HepG2 (cell line): Measurements from ENCODE around the gene MYH7. TPM values are rescaled to one million over a fixed set of nuclear protein-coding genes. Genes with fewer than 3 reads are reported as not detected.

Source experiments
- ETV5 ChIP-seq: IDR thresholded peaks from 2 replicates; pipeline ENCODE4 v1.6.1; 2018; ENCODE audit warnings: missing biosample characterization, missing genetic modification reagents, inconsistent platforms, borderline replicate concordance
- LCORL ChIP-seq, 2 experiments: fragments of 450-650 bp in 1 of 2; sonication (generic) in 1 of 2; formaldehyde crosslinking in 1 of 2; IDR thresholded peaks; 2 replicates each; pipeline versions ENCODE4 v1.5.0 to v1.6.1; 2017 to 2020; ENCODE audit warnings: antibody characterized with exemption in 1 of 2, missing genetic modification reagents in 1 of 2
- SIN3A ChIP-seq: IDR thresholded peaks from 2 replicates; pipeline ENCODE4 v1.6.1; 2011; ENCODE audit warnings: low read depth, mild to moderate bottlenecking, control low read depth, low read length, borderline replicate concordance
- ZBTB33 ChIP-seq: sonication (generic); formaldehyde crosslinking; IDR thresholded peaks from 2 replicates; pipeline ENCODE4 v1.4.0; 2020; ENCODE audit warnings: missing genetic modification reagents
- ZNF12 ChIP-seq: sonication (generic); formaldehyde crosslinking; IDR thresholded peaks from 2 replicates; pipeline ENCODE4 v1.5.0; 2020; ENCODE audit warnings: missing genetic modification reagents
- ZNF160 ChIP-seq: sonication (generic); formaldehyde crosslinking; IDR thresholded peaks from 2 replicates; pipeline ENCODE4 v1.8.0; 2022; ENCODE audit warnings: mild to moderate bottlenecking, inconsistent platforms, missing genetic modification reagents
- ZNF207 ChIP-seq: fragments of 450-650 bp; IDR thresholded peaks from 2 replicates; pipeline ENCODE4 v1.6.1; 2016; ENCODE audit warnings: antibody characterized with exemption, borderline replicate concordance
- ZNF235 ChIP-seq: sonication (generic); formaldehyde crosslinking; IDR thresholded peaks from 2 replicates; pipeline ENCODE4 v1.8.1; 2023; ENCODE audit warnings: mild to moderate bottlenecking, missing genetic modification reagents, borderline replicate concordance
- ZNF280D ChIP-seq: sonication (generic); formaldehyde crosslinking; IDR thresholded peaks from 2 replicates; pipeline ENCODE4 v1.5.1; 2020; ENCODE audit warnings: mild to moderate bottlenecking, missing genetic modification reagents
- ZNF510 ChIP-seq: sonication (generic); formaldehyde crosslinking; IDR thresholded peaks from 2 replicates; pipeline ENCODE4 v1.4.0; 2020; ENCODE audit warnings: low read depth, mild to moderate bottlenecking, missing genetic modification reagents
- ZNF589 ChIP-seq: sonication (generic); formaldehyde crosslinking; conservative IDR thresholded peaks from 2 replicates; pipeline ENCODE4 v1.8.0; 2022; ENCODE audit warnings: mild to moderate bottlenecking, moderate library complexity, missing genetic modification reagents
- ZNF704 ChIP-seq: sonication (generic); formaldehyde crosslinking; IDR thresholded peaks from 2 replicates; pipeline ENCODE4 v1.8.1; 2023; ENCODE audit warnings: mild to moderate bottlenecking, inconsistent platforms, moderate library complexity, missing genetic modification reagents, borderline replicate concordance
- ZNF792 ChIP-seq: IDR thresholded peaks from 2 replicates; pipeline ENCODE4 v1.6.1; 2016
- ZNF839 ChIP-seq: sonication (generic); formaldehyde crosslinking; IDR thresholded peaks from 2 replicates; pipeline ENCODE4 v1.4.0; 2020; ENCODE audit warnings: missing genetic modification reagents, mild to moderate bottlenecking, borderline replicate concordance
- polyA plus RNA-seq, 8 experiments: library from polyadenylated mRNA; depleted of rRNA in 3 of 8; stranded (reverse) in 7 of 8; unstranded in 1 of 8; fragments of >200 nt; fragmentation: Illumina TruSeq in 4 of 8; extraction: Trizol in 4 of 8; gene quantifications; 2 replicates each; pipeline versions ENCODE4 v1.2.1 to v1.2.3, GENCODE V29; 2011 to 2016; ENCODE audit warnings: low read depth in 4 of 8, missing spikeins in 1 of 8, mixed read lengths in 1 of 8; ENCODE audit not compliant: insufficient read depth in 1 of 8
- total RNA-seq, 5 experiments: library from RNA; depleted of rRNA; stranded (reverse); fragments of >200 nt; fragmentation: Illumina TruSeq; extraction: Trizol; gene quantifications; 2 replicates each; pipeline ENCODE4 v1.2.3, GENCODE V29; 2016; ENCODE audit warnings: low read depth in 1 of 5
- TF ChIP-seq, protein P1 (sequence below): sonication (generic); formaldehyde crosslinking; IDR thresholded peaks from 2 replicates; pipeline ENCODE4 v1.8.1; 2023; ENCODE audit warnings: mild to moderate bottlenecking, missing genetic modification reagents

Gene MYH7
- total and polyA plus RNA-seq, 2 of the 13 experiments (the other 11 are each of a cell fraction or from before 2014, with no cell fraction given), result 0.04 TPM; not detected in 1

DNA sequence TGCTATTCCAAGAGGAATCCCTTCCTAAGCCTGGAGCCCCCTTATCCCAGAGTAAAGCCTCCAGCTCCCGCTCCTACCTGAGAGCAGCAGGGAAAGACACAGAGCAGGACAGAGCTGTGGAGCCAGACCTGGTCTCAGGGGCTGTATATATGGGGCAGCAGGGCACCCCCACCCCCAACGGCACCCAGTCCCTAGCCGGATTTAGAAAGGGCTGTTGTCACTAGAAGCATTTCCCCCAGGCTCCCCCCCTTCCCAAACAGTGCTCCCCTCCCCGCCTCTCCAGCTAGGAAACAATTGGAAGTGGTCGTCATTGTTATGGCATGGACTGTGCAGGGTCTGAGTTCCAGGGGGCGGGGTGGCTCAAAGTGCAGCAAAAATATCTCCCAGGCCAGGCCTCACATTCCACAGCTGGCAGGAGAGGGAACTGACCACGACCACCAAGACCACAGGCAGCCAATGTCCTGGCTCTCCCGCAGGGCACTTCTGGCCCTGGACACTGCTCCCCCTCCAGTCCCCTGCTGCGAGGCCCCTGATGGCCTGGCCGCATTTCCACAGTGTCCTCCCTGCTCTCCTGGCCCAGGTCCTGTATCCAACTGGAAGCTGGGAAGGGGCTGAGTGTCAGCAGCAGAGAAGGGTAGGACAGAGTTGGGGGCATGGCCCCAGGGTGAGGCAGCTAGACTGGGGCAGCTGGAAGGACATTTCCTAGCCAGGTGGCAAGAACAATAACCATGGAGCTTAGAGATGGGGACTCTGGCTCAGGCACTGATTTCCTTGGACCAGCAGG lies at the start of gene MYH7 (continued):
- TF ChIP-seq ETV5 (CRISPR knock-in tag), result no peak
- no peak for TF ChIP-seq ZNF792 (CRISPR knock-in tag)
- TF ChIP-seq SIN3A, result no peak
- no peak for TF ChIP-seq ZNF207
- TF ChIP-seq ZBTB33 (CRISPR knock-in tag), result no peak
- TF ChIP-seq LCORL (IDR thresholded peaks at IDR 0.05), result peak; percentile 32; the same call in 1 of the 2 replicates
- peak; percentile 96 for TF ChIP-seq LCORL (CRISPR knock-in tag; IDR thresholded peaks at IDR 0.05)
- TF ChIP-seq, protein P1, sequence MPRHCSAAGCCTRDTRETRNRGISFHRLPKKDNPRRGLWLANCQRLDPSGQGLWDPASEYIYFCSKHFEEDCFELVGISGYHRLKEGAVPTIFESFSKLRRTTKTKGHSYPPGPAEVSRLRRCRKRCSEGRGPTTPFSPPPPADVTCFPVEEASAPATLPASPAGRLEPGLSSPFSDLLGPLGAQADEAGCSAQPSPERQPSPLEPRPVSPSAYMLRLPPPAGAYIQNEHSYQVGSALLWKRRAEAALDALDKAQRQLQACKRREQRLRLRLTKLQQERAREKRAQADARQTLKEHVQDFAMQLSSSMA (CRISPR knock-in tag), result peak; percentile 79
- no peak for TF ChIP-seq ZNF12
- no peak; the same call in 1 of the 2 replicates for TF ChIP-seq ZNF235 (CRISPR knock-in tag)
- TF ChIP-seq ZNF839, result no peak; the same call in 1 of the 2 replicates
- no peak; the same call in 1 of the 2 replicates for TF ChIP-seq ZNF510 (CRISPR knock-in tag)
- TF ChIP-seq ZNF160 (CRISPR knock-in tag), result no peak; the same call in 1 of the 2 replicates
- TF ChIP-seq ZNF589, result no peak
- peak; percentile 52; the same call in 1 of the 2 replicates for TF ChIP-seq ZNF704 (CRISPR knock-in tag)
- TF ChIP-seq ZNF280D (CRISPR knock-in tag), result no peak
